ENCODE results near the gene ANKRD55. TPM values are rescaled to one million over a fixed set of nuclear protein-coding genes. Genes with fewer than 3 reads are reported as not detected.
A peak's percentile ranks its signal among the peaks of the same experiment; 100 is the strongest.

Gene ANKRD55
- total RNA-seq: under 1 TPM in 2 of 4 donors, not detected in 2; 0.44 to 0.46 TPM

DNA sequence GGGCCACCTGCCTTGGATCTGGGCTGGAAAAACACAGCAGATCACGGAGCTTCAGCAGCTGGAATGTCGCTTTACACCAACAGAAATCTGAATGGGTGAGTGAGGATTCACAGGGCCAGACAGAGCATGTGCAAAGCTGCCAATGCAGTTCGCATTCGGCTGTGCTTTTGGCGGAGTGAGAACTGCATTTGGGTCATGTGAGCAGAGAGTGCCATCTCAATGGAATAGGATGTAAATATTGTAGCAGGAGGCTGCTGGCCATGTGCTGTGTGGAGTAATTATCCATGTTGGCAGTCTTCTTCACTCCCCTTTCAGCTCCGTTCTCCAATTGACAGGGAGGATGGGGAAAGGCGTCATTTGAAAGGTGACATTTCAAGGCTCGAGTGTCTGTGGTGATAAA is at the start of gene ANKRD55:
Gene ANKRD55, minus strand, starts transcription at position 101 of the 400 bp plus-strand sequence. CDS start 417 bp downstream, outside the sequence.
- ATAC-seq (ENCODE audit: low FRiP score): no peak
- TF ChIP-seq, protein P1, sequence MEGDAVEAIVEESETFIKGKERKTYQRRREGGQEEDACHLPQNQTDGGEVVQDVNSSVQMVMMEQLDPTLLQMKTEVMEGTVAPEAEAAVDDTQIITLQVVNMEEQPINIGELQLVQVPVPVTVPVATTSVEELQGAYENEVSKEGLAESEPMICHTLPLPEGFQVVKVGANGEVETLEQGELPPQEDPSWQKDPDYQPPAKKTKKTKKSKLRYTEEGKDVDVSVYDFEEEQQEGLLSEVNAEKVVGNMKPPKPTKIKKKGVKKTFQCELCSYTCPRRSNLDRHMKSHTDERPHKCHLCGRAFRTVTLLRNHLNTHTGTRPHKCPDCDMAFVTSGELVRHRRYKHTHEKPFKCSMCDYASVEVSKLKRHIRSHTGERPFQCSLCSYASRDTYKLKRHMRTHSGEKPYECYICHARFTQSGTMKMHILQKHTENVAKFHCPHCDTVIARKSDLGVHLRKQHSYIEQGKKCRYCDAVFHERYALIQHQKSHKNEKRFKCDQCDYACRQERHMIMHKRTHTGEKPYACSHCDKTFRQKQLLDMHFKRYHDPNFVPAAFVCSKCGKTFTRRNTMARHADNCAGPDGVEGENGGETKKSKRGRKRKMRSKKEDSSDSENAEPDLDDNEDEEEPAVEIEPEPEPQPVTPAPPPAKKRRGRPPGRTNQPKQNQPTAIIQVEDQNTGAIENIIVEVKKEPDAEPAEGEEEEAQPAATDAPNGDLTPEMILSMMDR (IDR thresholded peaks at IDR 0.05): no peak
- no peak for DNase-seq (ENCODE audit: low spot score)

DNA sequence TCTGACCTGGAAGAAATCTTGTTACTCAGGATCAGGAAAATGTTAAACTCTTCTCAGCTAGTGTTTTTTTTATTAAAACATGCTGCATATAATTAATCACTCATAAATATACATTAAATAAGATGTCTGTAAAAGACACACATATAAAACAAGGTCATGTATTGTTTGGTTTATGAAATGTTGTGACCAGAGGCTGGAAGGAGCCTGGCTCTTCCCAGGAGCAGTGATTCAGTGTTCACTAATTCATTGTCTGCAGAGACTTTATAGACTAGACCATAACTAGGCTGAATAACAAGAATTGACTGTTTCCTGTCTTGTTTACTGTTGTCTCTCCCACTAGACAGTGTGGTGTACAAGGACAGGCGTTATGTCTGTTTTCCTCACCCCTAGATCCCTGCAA is 49.1 kb upstream of the ANKRD55 start:
- DNase-seq (ENCODE audit: low spot score): no peak
- no peak for ATAC-seq (ENCODE audit: low FRiP score)
- TF ChIP-seq, protein P1 (IDR thresholded peaks at IDR 0.05): no peak

DNA sequence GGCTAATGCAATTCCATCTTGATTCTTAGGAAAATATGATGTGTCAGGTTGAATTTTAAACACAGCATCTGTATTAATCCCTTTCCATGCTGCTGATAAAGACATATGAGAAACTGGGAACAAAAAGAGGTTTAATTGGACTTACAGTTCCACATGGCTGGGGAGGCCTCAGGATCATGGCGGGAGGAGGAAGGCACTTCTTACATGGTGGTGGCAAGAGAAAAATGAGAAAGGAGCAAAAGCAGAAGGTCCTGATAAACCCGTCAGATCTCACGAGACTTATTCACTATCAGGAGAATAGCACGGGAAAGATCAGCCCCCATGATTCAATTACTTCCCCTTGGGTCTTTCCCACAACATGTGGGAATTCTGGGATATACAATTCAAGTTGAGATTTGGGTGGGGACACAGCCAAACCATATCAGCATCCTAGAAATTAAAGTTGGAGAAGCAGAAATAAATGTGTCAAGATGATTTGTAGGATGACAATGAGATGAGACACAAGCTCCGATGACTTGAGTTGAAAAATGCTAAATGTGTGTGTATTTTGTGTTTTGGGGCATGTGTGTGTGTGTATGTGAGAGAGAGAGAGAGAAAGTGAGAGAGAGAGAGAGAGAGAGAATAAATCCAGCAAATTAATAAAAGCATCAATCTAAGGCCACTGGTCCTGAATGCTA is 48.5 kb upstream of the ANKRD55 start:
- TF ChIP-seq, protein P1 (IDR thresholded peaks at IDR 0.05): no peak
- no peak for ATAC-seq (ENCODE audit: low FRiP score)

DNA sequence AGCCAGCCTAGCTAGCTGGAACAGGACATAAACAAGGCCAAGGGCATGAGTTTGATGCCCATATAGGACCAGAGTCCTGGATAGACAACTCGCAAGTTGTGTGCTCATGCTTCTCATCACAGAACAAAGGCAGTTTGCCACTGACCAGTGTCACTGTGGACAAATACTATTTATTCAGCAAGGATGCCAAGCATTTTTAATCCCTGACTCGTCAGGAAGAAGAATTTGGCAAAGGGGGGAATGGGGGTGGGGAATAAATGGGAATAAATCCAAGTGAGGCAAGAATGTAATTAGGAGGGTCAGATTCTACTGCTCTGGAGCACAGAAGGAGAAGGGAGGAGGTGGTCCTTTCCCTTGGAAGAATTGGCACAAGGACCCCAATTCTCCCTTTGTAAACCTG is 46.8 kb upstream of the ANKRD55 start:
- ATAC-seq (ENCODE audit: low FRiP score) (no peak), DNase-seq (ENCODE audit: low spot score) (no peak)
- TF ChIP-seq, protein P1 (IDR thresholded peaks at IDR 0.05): no peak

More for the DNA sequence above, 48.5 kb upstream of the ANKRD55 start:
- no peak for DNase-seq (ENCODE audit: low spot score)

DNA sequence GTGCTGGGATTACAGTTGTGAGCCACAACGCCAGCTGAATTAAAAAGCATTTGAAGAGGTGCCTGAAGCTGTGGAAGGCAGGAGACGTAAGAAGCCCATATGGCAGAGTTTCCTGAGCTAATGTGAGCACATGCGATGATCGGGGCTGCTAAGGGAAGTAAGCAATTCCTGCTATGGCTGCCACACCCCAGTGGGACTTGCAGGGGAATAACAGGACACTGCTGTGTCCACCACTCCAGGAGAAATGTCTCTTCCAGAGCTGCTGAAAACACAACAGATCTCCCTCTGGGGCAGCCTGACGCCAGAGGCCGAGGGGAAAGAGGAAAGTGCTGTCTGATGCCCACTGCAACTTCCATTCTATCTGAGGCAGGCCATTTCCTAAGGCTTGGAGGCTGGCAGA is 46.2 kb upstream of the ANKRD55 start:
- ATAC-seq (ENCODE audit: low FRiP score): no peak

DNA sequence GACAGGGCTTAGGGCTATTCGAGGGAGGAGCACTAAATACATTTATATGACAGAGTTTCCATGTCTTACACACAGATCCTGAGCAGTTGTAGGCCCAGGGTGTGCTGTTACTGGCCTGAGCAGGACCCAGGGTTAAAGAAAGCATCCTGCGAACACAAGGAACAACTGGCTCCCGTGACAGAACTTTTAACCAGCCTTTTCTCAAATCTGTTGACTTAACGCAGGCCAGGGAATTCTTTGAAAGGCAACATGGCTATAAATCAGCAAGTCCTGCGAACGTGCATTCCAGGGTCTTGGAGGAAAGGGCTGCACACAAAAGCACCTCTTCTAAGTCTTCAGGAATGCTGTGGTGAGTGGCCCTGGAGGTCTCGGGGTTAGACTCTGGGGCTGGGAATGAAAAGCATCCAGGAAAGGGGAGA is 45.2 kb upstream of the ANKRD55 start:
- ATAC-seq (ENCODE audit: low FRiP score) (peak; percentile 31), DNase-seq (ENCODE audit: low spot score) (no peak)
- TF ChIP-seq, protein P1 (IDR thresholded peaks at IDR 0.05): no peak

More for the DNA sequence above, 46.2 kb upstream of the ANKRD55 start:
- no peak for DNase-seq (ENCODE audit: low spot score)
- TF ChIP-seq, protein P1 (IDR thresholded peaks at IDR 0.05): no peak

DNA sequence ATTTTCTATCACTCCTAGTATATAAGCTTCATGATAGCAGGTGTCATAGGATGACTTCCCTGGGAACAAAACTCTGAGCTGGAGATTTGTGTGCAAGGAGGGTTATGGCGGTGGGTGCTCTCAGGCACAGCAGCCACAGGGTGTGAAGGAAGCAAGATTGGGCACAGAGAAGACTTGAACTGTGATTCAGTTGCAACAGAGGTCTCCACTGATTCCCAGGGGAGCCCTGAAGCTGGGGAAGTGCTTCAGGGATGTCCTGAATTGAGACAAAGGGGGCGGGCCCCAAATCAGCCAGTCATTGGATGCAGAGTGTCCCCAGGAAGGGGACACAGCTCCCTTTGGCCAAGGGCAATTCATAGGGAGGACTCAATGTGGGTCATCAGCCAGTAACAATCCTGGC is 44.4 kb upstream of the ANKRD55 start:
- TF ChIP-seq, protein P1 (IDR thresholded peaks at IDR 0.05): no peak
- DNase-seq (ENCODE audit: low spot score): no peak
- no peak for ATAC-seq (ENCODE audit: low FRiP score)
